Retina (tissue), 1 donor: ENCODE data around the gene GPANK1.

ENCODE experiments used
- DNase-seq: peaks from one replicate; pipeline ENCODE4 v3.0.0-alpha.2; 2016

The GPANK1 gene

DNA sequence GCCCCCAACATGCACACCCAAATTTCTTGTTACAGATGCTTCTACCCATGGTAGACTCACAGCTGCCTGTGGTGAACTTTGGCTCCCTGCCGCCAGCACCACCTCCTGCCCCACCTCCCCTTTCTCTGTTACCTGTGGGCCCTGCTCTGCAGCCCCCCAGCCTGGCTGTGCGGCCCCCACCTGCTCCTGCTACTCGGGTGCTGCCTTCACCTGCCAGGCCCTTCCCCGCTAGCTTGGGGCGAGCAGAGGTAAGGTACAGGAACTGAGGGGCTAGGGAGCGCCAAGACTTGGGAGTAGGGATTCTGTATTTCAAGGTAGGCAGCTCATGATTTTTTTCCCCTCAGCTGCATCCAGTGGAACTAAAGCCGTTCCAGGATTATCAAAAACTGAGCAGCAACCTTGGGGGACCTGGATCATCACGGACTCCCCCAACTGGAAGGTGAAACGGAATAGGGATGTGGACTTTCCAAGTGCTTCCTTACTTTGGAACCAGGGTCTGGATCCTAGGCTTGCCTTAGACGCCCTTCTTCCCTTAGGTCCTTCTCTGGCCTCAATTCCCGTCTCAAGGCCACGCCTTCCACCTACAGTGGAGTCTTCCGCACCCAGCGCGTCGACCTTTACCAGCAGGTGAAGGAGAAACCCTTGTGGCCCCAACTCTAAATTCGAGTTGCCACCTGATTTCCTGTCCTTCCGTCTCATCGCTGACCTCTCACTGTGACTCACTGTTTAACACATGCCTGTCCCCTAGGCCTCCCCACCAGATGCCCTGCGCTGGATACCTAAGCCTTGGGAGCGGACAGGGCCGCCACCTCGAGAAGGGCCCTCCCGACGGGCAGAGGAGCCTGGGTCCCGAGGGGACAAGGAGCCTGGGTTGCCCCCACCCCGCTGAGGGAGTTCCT, 27.9 kb downstream of the GPANK1 start:
- DNase-seq, result no peak

DNA sequence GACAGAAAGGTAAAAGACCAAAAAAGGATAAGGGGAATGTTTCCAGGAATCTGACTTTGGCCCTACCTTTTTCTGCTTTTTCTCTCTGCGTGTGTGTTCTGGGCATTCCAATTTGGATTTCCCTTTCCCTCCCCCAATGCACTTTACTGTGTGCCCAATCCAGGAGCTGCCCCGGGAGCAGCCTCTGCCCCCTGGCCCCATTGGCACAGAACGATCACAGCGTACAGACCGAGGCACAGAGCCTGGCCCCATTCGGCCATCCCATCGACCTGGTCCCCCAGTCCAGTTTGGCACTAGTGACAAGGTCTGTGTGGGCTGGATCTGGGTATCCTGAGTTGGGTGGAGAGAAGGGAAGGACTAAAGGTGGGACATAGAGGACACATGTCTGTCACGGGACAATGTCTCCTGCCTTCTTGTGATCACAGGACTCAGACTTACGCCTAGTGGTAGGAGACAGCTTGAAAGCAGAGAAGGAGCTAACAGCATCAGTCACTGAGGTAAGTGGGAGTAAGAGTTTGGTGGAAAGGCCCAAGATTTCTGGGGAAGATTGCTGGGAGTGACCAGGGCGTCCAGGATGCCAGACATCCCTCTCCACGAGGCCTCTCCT, 29.7 kb downstream of the GPANK1 start:
- no peak for DNase-seq

GRCh38 chr6:31634131-31634530, 30.7 kb downstream of the GPANK1 start:
- no peak for DNase-seq

DNA sequence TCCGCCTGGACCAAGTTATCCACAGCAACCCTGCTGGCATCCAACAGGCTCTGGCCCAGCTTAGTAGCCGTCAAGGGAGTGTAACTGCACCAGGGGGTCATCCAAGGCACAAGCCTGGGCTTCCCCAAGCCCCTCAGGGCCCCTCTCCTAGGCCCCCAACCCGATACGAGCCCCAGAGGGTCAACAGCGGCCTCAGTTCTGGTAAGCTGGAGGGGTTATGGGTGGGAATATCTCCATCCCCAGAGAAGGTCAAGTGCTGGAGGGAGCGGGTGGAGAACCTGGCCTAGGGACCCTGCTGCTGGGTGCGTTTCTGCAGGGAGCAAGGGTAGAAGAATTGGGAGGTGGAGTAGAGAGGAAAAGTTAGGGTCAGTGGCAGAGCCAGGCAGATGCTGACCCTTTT, 31.4 kb downstream of the GPANK1 start:
- DNase-seq, result no peak

- DNase-seq, result no peak
Measured at GRCh38 chr6:31632279-31632946, 32.4 kb downstream of the GPANK1 start.

DNA sequence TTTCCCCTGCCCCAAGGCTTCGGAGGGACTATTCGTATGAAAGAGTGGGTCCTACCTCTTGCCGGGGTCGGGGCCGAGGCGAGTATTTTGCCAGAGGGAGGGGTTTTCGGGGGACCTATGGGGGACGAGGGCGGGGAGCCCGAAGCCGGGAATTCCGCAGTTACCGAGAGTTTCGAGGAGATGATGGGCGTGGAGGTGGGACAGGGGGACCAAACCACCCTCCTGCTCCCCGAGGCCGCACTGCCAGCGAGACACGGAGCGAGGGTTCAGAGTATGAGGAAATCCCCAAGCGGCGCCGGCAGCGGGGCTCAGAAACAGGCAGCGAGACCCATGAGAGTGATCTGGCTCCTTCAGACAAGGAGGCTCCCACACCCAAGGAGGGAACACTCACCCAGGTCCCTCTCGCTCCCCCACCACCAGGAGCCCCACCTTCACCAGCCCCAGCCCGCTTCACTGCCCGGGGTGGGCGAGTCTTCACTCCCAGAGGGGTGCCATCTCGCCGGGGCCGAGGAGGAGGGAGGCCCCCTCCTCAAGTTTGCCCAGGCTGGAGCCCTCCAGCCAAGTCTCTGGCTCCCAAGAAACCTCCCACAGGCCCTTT, 33.0 kb downstream of the GPANK1 start:
- DNase-seq, result no peak

DNA sequence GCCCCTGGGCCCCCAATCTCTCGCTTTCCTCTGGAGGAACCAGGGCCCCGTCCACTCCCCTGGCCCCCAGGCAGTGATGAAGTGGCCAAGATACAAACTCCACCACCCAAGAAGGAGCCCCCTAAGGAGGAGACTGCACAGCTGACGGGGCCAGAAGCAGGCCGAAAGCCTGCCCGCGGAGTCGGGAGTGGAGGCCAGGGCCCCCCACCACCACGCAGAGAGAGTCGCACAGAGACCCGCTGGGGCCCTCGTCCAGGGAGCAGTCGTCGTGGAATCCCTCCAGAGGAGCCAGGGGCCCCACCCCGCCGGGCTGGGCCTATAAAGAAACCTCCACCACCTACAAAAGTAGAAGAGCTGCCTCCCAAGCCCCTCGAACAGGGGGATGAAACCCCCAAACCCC, 33.6 kb downstream of the GPANK1 start:
- DNase-seq, result no peak

GRCh38 chr6:31630177-31630934, 34.4 kb downstream of the GPANK1 start:
- no peak for DNase-seq

DNA sequence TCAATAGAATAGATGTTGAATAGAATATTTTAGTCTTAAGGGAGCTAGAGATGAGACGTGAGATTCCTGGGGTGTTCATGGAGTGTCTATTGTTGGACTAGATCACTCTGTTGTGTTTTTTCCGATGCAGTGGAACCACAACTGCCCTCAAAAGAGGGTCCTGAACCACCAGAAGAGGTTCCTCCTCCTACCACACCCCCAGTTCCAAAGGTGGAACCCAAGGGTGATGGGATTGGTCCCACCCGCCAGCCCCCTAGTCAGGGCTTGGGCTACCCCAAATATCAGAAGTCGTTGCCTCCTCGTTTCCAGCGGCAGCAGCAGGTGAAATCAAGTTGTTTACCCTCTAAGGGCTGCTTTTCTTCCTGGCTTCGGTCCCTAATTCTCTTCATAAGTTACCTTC, 35.8 kb downstream of the GPANK1 start:
- DNase-seq, result no peak

GRCh38 chr6:31627690-31628287, 37.0 kb downstream of the GPANK1 start:
- DNase-seq, result no peak

DNA sequence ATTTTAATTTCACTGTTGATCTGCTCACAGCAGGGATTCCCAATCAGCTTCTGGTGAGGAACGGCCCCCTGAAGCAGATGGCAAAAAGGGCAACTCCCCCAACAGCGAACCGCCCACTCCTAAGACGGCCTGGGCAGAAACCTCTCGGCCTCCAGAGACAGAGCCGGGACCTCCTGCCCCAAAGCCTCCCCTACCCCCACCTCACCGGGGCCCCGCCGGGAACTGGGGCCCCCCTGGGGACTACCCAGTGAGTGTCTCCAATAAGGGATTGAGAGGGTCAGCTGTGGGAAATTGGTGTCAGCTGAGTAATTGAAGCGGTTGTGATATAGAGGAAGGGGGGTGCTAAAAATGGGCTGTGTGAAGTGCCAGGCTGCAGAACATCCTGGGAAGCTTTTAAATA, 37.8 kb downstream of the GPANK1 start:
- no peak for DNase-seq

DNA sequence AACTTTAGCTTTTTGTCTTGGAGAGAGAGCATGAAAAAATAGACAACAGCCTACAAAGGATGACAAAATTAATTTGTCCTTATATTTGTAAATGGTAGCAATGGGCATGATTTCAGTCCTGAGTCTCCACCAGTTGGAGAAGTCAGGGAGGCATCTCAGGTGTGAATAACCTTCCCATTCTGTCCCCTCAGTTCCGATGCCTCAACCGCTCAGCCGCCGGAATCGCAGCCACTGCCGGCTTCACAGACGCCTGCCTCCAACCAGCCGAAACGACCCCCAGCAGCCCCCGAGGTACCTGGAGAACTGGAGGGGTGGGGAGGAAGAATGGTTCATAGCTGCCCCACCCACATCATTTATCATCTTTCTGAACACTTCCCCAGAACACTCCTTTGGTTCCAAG, 40.7 kb downstream of the GPANK1 start:
- DNase-seq, result no peak

- no peak for DNase-seq
Measured at GRCh38 chr6:31622684-31623091, 42.1 kb downstream of the GPANK1 start.

DNA sequence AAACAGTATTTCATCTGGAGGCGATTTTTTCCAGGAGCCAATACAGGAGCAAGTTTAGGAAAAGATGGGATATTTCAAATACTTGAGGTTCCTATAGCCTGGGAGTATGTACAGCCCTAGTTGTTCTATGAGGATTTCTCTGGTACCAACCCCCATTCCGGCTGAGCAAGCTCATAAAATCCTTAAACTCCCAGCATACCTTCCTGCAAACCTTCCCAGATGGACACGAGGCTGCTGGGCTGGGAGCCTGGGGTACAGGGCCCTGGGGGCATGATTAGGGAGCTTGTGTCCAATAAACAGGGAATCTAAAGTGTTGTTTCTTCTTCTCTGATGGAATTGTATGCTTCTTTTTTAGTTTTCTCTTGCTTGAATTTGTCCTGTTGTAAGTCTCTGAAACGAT, 42.8 kb downstream of the GPANK1 start:
- no peak for DNase-seq

- DNase-seq, result peak; percentile 31
Measured at GRCh38 chr6:31621320-31621939, 43.4 kb downstream of the GPANK1 start.

DNA sequence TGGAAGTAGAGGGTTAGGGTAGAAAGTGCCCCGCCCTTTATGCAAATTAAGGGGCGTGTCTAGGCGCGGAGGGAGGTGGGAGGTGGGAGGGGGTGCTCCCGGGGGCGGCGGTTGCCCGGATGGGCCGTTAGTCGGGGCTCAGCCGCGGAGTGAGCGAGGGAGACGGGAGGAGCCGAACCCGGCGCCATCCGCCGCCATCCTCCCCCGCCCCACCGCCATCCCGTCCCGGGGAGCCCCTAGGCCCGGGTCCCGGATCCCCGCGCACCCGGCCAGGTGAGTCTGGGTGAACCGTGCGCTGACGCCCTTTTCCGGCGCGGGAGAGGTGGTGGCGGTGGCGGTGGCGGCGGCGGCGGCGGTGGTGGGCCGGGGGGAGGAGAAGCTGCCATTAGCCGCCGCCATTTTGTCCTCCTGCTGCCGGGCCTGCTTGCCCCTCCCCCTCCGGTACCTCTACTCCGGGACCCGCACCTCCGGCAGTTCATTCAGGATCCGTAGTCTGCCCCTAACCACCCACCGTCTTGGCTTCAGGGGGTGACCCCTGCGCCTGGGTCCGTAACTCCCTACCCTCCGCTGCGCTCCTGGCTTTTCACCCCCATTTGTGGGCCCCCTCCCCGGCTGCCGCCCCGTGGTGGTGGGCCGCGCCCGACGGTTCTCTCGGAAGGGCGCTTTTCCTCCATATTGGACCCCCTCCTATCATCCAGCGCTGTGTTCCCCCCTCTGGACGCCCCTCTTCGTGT, 44.0 kb downstream of the GPANK1 start, which contains the start of gene PRRC2A:
PRRC2A (plus strand) TSS at position 130 of the 734 bp plus-strand sequence. CDS start 2,075 bp downstream, outside the sequence.
- peak; percentile 87 for DNase-seq

GRCh38 chr6:31619805-31620585, 44.8 kb downstream of the GPANK1 start:
- peak; percentile 99 for DNase-seq

DNA sequence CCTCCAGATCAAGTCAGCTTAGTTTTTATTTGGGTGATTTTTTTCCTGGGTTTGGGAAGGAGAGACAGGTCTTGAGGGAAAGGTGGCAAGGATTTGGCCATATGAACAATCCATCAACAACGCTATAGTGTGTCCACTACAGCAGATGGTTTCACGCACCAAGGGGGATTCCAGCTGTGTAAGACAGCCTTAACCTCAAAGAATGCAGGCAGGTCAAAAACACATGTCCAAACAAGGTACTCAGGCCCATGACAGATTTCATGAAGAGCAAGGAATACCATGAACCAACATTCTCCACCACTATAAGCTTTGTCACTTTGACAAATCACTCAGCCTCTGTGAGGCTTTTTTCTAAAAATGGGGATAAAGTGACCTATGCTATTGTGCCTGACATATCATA, 47.8 kb downstream of the GPANK1 start:
- DNase-seq, result no peak

GRCh38 chr6:31615748-31616147, 49.0 kb downstream of the GPANK1 start:
- no peak for DNase-seq
